NB4 (cell line): ENCODE results near the gene RER1.

Source experiments
- MYC ChIP-seq: IDR thresholded peaks from 2 replicates; pipeline ENCODE4 v1.6.1; 2011; ENCODE audit warnings: low read depth, low read length
- POLR2A ChIP-seq: IDR thresholded peaks from 2 replicates; pipeline ENCODE4 v1.6.1; 2011; ENCODE audit warnings: mild to moderate bottlenecking; ENCODE audit not compliant: insufficient read length; ENCODE audit errors: extremely low read depth
- TF ChIP-seq, protein P1 (sequence below): IDR thresholded peaks from one replicate; pipeline ENCODE4 v1.5.1; 2012; ENCODE audit warnings: low read depth, low read length
- TF ChIP-seq, protein P2 (sequence below): IDR thresholded peaks from 2 replicates; pipeline ENCODE4 v1.6.1; 2011; ENCODE audit warnings: low read depth, low read length

GRCh38 chr1:2393471-2393877, 1.8 kb downstream of the RER1 start:
- TF ChIP-seq, protein P1, sequence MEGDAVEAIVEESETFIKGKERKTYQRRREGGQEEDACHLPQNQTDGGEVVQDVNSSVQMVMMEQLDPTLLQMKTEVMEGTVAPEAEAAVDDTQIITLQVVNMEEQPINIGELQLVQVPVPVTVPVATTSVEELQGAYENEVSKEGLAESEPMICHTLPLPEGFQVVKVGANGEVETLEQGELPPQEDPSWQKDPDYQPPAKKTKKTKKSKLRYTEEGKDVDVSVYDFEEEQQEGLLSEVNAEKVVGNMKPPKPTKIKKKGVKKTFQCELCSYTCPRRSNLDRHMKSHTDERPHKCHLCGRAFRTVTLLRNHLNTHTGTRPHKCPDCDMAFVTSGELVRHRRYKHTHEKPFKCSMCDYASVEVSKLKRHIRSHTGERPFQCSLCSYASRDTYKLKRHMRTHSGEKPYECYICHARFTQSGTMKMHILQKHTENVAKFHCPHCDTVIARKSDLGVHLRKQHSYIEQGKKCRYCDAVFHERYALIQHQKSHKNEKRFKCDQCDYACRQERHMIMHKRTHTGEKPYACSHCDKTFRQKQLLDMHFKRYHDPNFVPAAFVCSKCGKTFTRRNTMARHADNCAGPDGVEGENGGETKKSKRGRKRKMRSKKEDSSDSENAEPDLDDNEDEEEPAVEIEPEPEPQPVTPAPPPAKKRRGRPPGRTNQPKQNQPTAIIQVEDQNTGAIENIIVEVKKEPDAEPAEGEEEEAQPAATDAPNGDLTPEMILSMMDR: no peak
- TF ChIP-seq POLR2A: no peak
- TF ChIP-seq, protein P2, sequence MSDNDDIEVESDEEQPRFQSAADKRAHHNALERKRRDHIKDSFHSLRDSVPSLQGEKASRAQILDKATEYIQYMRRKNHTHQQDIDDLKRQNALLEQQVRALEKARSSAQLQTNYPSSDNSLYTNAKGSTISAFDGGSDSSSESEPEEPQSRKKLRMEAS: no peak
- TF ChIP-seq MYC: no peak
